Activated CD8-positive, alpha-beta memory T cell treated with anti-CD3 and anti-CD28 coated beads for 1 hour (primary cell): ENCODE data around the gene NEUROD2.

Source experiments
- DNase-seq, 2 donors: peaks; one replicate each; pipeline ENCODE4 v3.0.0-alpha.2; 2020; ENCODE audit warnings: low read depth in 1 of 2; ENCODE audit errors: extremely low read depth in 1 of 2

The NEUROD2 gene

GRCh38 chr17:39581759-39582085 lies 26.0 kb downstream of the NEUROD2 start:
- no peak for DNase-seq

DNA sequence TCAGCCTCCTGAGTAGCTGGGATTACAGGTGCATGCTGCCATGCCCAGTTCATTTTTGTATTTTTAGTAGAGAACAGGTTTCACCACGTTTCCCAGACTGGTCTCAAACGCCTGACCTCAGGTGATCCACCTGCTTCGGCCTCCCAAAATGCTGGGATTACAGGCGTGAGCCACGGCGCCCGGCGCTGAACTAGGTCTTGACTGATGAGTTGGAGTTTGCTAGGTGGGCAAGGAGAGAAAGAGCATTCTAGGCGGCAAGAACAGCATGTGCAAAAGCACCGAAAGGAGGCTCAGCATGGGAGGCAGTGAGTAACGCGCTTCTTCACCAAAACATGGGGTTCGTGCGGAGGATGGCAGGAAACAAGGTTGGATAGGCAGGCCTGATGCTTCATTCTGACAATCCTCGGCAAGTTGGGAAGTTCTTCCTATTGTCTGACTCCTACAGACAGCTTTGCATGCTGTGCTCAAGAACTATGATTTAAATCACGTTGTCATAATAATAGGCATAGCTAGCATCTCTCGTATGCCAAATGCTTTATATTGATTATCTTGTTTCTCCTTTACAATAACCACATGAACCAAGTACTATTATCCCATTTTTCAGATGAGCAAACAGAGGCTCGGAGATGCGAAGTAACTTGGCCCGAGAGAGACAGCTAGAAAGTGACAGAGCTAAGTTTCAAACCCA lies 26.5 kb downstream of the NEUROD2 start:
- no peak for DNase-seq

DNA sequence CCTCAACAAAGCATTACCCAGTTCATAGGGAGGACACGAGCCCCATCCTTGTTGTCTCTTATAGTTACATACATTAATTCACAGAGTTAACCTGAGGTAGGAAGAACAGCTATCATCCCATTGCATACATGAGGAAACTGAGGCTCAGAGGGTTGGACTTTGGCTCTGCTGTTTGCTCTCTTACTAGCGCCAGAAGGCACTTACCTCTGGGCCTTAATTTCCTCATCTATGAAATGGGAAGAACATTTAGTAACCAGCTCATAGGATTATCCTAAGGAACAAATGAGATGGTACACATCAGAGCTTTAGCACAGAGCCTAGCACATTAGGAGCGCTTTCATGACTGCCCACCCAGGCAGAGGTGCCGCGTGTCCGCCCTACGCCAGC lies 27.6 kb downstream of the NEUROD2 start:
- no peak for DNase-seq

DNA sequence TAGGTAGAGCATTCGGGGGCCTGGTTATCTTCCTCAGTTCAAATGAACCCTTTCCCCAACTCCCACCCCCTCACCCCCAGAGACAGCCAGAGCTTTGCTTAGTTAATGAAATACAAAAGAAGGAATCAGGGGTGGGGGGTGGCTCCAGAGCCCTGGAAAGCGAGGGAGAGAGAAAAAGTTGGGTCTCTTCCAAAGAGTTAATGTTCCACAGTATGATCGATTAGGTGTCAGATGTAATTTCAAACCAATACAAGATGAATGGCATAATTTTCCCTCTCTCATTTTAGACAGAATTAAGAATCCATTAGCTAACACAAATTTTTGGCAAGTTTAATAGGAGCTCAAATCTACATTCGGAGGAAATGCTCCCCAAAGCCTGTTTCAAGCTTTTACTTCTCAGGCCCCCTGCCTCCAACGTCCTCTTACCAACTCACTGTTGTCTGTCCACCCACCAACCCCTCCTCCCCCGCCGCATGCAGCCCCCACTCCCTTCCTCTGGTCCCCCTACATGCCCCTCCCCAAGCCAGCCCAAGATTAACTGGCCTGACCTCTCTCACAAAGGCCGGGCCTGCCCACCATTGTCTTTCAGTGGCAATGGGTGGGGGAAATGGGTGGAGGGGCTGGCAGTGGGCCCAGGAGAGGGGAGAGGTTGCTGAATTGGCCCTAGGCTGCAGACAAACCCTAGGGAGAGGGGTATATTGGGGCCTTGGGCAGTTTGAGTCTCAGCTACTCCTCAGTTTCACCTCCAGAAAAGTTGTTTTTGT lies 28.2 kb downstream of the NEUROD2 start:
- no peak for DNase-seq

- no peak for DNase-seq
Observed at GRCh38 chr17:39578272-39578671, 29.4 kb downstream of the NEUROD2 start.

- no peak for DNase-seq
Observed at GRCh38 chr17:39576187-39576586, 31.5 kb downstream of the NEUROD2 start.

- DNase-seq, result peak in 1 of 2 donors; percentile 4
Observed at GRCh38 chr17:39573447-39574298, 34.0 kb downstream of the NEUROD2 start.

GRCh38 chr17:39572121-39572520 lies 35.6 kb downstream of the NEUROD2 start:
- no peak for DNase-seq

DNA sequence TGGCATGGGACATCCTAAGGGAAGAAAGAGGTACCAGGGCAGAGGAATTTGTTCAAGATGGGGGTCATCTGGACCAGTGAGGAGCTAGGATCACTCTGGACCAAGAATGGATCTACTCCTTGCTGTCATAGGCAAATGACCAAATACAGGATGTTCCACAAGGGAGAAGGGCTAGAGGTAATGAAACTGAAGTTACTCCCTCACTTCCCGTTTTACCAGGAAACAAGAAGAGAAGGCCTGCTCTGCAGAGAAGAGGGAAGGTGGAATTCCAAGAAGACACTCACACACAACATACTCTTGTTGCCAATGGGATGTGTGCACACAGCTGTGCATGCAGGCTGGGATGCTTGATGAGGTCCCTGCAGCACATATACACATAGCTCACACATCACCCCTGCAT lies 38.6 kb downstream of the NEUROD2 start:
- DNase-seq, result no peak

GRCh38 chr17:39568702-39569101 lies 39.0 kb downstream of the NEUROD2 start:
- no peak for DNase-seq

- no peak for DNase-seq
Observed at GRCh38 chr17:39566094-39566850, 41.4 kb downstream of the NEUROD2 start.

DNA sequence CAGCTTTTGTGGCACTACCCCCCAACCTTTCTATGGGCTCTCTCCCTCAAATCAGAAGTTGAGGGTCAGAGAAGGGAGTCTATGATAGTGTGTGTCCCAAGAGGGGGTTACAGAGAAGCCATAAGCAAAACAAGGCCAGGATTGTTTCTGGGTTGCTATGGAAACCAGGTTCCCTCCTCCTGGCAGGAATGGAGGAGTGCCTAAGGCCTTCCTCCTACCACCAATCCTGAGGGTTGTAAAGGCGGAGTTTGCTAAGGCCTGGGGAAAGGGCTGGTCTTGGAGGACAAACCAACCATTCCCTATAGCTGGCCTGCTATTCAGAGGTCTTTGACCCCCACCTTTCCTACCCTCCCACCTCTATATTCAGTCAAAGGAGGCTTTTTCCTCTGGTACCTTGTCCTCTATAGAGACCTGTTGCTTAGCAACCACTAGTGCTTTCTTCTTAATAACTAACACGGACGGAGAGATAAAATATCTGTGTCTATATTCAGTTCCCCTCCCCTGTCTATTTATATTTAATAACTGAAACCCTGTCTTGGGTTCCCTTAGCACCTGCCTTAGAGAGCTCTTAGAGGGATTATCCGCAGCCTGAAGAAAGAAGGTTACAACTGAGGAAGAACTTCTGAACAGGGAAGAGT lies 43.4 kb downstream of the NEUROD2 start:
- DNase-seq, result no peak

GRCh38 chr17:39563476-39563875 lies 44.2 kb downstream of the NEUROD2 start:
- DNase-seq, result no peak

- DNase-seq, result no peak
Observed at GRCh38 chr17:39562976-39563375, 44.7 kb downstream of the NEUROD2 start.

DNA sequence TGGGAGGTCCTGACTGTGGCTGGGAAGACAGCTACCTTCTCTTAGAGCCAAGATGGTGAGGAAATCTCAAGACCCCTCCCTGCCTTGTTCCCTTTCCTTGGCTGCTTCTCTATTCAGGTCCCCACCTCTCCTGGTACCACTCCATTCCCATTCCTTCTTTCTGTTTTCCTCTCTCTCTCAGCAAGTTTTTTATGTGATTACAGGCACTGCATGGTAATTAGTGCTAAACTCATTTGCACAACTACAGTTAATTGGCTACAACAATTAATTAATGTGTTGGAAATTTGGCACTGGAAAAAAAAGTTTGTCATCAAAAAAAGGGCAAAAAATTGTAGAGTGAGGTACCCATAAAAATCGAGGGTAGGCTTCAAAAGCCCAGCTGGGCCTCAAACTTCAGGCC lies 45.3 kb downstream of the NEUROD2 start:
- no peak for DNase-seq

- DNase-seq, result no peak
Observed at GRCh38 chr17:39556423-39556822, 51.3 kb downstream of the NEUROD2 start.

- no peak for DNase-seq
Observed at GRCh38 chr17:39555368-39555767, 52.4 kb downstream of the NEUROD2 start.
